Stimulated activated CD8-positive, alpha-beta memory T cell treated with anti-CD3 and anti-CD28 coated beads, Interleukin-4, amount 100 ng/mL, for 48 hours (primary cell): ENCODE measurements around the gene LYSMD1.

Experiments
- DNase-seq: peaks from one replicate; pipeline ENCODE4 v3.0.0-alpha.2; 2020

The LYSMD1 gene

DNA sequence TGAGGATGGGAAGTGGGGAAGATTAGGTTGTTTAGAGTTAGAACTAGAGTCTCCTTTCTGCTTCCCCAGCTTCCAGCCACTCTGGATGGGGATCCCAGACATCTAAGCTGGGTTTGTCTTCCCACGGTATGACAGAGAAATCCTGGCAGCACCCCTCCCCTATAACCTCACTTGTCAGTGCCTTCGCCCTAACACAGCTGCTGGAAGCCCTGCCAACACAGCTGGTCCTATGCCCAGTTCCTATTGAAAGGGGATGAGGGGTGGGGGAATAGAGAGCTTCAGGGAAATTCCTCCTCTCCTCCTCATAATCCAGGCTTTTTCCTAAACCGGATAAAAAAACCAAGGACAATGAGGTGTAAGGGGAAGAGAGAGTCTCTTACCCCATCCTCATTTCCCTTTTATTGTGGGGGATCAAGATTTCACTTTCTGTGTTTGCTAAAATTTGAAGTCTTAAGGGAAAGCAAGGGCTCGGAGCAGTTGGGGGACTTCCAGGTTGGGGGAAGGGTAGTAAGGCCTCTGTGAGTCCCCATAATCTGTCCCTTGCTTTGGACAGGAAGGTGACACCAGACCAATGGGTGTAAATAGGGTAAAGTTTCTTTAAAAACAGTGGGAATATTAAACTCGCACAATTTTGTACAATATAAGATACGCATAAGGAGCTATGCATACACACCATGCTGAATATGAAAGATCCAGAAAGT is 9.5 kb upstream of the LYSMD1 start:
- no peak for DNase-seq

DNA sequence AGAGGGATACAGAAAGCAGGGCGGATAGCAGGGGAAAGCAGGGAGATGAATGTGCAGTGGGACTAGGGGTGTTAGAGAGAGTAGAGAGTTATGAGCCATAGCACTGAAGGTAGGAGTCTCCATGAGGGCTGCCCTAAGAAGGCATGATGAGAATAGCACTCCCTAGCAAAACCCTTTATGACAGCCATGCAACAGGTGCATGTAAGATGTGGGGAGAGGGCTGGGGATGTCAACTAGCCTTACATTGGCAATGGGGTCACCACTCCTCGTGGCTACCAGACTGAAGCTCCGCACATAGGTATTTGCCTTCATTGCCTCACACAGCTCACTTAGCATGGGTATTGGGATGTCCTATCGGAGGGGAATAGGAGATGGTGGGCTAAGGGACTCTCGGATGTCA is 5.5 kb upstream of the LYSMD1 start:
- no peak for DNase-seq

DNA sequence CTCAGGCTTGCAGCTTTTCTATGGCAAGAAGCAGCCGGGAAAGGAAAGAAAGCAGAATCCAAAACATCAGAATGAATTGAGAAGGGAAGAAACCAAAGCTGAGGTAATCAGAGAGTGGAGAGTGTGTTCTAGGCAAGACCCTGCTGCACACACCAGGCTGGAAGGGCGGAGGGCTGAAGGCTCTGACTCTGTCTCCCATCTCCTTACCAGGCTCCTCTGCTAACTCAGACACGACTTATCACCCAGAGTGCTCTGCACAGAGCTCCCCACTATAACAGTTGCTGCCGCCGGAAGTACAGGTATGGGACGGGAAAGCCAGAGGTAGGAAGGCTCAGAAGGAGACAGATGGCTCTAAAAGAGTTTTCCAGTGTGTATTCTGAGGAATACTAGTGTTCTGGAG is 1.4 kb upstream of the LYSMD1 start:
- DNase-seq, result no peak

DNA sequence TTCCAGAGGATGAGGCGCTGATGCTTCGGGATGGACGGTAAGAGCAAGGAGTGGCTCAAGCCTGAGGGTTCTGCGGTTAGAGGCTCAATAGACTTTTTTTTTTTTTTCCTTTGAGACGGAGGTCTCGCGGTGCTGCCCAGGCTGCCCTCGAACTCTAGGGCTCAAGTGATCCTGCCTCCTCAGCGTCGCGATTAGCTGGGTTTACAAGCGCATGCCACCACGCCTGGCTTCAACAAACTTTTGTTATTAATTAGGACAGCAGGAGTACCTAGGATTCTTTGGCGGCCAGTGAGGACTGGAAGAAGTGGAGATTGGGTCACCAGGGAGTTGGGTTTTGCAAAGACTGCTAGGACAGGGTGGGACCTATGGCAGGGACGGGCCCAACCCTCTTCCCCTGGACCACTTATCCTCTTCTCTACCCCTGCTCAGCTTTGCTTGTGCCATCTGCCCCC is 829 bp upstream of the LYSMD1 start:
- DNase-seq, result no peak

DNA sequence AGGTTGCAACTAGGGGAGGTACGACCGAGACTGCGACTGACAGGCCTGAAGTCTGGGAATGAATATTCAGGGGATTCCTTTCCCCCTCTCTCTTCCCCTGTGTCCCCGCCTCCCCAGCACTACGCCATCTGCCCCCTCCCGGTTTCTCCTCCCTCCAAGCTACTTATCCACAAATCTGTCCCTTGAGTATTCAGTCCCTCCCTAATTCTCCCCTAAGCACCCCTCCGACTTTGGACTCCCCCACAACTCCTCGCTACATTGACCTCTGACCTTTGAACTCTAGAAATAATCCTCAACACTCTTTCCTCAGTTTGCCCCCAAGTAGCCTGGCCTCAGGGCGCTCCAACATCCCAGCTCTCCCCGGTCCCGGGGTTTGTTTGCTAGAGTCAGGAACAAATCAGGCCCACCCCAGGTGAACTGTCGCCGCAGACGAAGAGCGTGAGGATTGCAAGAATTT is 393 bp downstream of the LYSMD1 start:
- DNase-seq, result peak; percentile 40

- no peak for DNase-seq
Measured at GRCh38 chr1:151164732-151165280, 896 bp downstream of the LYSMD1 start.

GRCh38 chr1:151159373-151159772 is 6.3 kb downstream of the LYSMD1 start:
- no peak for DNase-seq

DNA sequence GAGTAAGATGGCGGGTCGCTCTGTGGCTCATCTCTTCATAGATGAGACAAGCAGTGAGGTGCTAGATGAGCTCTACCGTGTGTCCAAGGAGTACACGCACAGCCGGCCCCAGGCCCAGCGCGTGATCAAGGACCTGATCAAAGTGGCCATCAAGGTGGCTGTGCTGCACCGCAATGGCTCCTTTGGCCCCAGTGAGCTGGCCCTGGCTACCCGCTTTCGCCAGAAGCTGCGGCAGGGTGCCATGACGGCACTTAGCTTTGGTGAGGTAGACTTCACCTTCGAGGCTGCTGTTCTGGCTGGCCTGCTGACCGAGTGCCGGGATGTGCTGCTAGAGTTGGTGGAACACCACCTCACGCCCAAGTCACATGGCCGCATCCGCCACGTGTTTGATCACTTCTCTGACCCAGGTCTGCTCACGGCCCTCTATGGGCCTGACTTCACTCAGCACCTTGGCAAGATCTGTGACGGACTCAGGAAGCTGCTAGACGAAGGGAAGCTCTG is 6.9 kb downstream of the LYSMD1 start:
- peak; percentile 48 for DNase-seq

GRCh38 chr1:151158326-151158725 is 7.4 kb downstream of the LYSMD1 start:
- peak; percentile 79 for DNase-seq

GRCh38 chr1:151157067-151157531 is 8.6 kb downstream of the LYSMD1 start:
- DNase-seq, result peak; percentile 73

DNA sequence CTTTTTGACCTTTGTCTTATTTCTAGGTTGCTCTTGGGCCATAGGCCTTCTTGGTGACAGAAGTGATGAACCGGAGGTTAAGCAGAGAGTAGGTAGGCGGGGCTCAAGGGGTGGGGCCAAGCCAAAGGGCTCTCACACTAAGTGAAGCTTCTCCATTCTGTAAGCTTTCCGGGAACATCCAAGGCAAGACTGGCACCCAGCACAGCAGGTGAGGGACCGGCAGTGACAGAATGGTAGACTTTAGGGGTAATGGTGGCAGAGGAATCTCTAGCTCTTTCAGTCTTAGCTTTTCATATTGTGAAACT is 9.2 kb downstream of the LYSMD1 start, which contains the start of gene TNFAIP8L2:
TNFAIP8L2 (plus strand) TSS at position 135 of the 305 bp plus-strand sequence. CDS start 2,049 bp downstream, outside the sequence.
- DNase-seq, result peak; percentile 88

DNA sequence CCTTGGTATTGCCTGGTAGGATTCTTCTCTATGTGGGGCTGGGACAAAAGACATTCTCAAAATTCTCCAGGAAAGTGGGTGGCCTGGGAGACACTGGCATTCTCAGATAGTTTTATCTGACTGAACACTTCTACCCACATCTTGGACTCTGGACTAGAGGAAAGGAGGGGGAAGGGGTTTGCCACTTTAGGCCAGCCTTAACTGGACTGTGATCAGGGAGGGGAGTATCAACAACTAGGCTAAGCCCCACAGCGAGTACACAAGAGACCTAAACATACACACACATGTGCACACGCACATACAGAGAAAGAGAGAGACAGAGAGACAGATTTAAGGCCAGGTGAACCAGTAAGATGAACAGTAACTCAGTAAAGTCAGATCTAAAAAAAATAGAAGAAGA is 18.0 kb downstream of the LYSMD1 start:
- no peak for DNase-seq

GRCh38 chr1:151147132-151147503 is 18.6 kb downstream of the LYSMD1 start:
- peak; percentile 32 for DNase-seq

- peak; percentile 91 for DNase-seq
Measured at GRCh38 chr1:151146412-151147131, 19.1 kb downstream of the LYSMD1 start, which contains the start of gene SEMA6C. TSS of gene SEMA6C (minus strand) at chr1:151146631. CDS start at chr1:151142621, 4,010 bp downstream.

GRCh38 chr1:151146072-151146411 is 19.7 kb downstream of the LYSMD1 start:
- DNase-seq, result no peak

- peak; percentile 46 for DNase-seq
Measured at GRCh38 chr1:151145304-151146071, 20.2 kb downstream of the LYSMD1 start.

DNA sequence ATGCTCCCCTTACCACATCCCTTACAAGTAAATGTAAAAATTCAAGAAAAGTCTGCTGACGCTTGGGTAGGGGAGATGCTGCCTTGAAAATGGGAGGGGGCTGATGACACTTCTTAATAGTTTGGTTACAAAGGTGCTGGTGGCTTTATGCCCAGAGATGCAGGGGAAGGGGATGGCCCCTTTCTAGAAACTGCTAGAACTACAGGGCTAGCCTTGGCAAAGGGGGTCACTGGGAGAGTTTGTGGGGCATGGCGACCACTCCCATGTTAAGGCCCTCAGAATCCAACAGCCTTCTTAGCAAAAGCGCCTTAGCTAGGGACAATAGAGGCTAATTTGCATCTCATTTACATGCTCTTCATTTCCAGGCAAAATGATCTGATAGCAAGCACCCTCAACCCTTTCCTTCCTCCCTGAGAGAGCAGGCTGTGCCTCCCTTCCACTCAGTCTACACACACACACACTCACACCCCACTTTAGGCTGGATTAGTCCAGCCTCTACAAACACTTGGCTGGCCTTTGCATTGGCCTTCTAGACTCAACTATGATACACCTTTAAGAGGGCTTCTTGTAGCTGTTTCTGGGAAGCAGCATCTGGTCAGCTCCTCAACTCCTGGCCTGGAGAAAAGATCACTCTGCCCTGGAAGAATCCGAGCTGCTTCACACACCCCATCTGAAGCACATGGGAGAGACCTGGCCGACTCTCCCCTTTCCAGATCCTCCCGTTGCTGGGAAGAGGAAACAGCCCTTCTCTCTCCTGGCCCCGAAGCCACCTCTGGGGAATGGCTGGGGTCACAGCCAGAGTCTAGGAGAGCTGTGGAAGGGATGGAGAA is 21.0 kb downstream of the LYSMD1 start:
- DNase-seq, result no peak

GRCh38 chr1:151143986-151144385 is 21.7 kb downstream of the LYSMD1 start:
- DNase-seq, result no peak

DNA sequence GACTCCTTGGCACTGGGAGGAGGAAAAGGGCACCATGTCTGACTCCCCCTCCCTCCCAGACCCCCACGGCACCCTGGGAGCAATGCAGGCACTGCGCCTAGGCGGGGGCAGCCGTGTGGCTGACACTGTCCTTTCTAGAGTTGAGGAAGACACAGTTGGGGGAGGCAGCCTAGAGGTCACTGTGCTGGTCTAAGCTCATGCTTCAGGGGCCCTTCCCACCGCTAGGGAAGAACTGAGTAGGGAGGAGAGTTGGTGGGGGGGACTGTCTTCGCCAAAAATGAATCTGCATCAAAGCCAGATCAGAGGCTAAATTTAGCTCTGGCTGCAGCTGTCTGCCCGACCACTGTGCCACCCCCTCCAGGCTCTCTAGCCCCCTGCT is 22.7 kb downstream of the LYSMD1 start:
- DNase-seq, result no peak

- no peak for DNase-seq
Measured at GRCh38 chr1:151142411-151143056, 23.2 kb downstream of the LYSMD1 start.

GRCh38 chr1:151137789-151138188 is 27.9 kb downstream of the LYSMD1 start:
- no peak for DNase-seq
